ENCODE results near the gene RTN4IP1. TPM values are rescaled to one million over a fixed set of nuclear protein-coding genes. Genes with fewer than 3 reads are reported as not detected.
"Not testable (repeated sequence)": the region's sequence is repeated elsewhere in the genome, so short reads cannot be mapped to it uniquely, and the experiment has no call there.

Gene RTN4IP1
- total and polyA plus RNA-seq, 8 donors, result 5.4 to 44.2 (median 9.2) TPM; not detected in 1

DNA sequence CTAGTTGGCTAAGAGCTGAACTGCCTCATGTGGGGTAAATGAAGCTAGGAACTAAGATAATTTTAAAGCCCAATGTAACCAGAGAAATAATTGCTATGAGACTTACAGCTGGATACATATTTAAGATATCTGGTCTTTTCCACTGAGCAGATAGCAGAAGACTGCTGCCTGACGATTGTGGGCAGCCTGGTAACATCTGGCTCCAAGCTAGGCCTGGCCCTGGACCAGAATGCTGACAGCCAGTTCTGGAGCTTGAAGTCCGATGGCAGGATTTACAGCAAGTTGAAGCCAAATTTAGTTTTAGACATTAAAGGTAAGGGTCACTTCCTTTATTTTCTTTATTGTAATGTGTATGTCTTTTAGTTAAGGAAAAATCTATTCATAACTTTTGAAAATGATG lies 65.7 kb downstream of the RTN4IP1 start:
- Histone ChIP-seq H3K27me3 (no peaks in the 10 kb centered on the region), H3K9me3 (no peaks in the 10 kb centered on the region), H3K4me3 (no peak overlapping the region), H3K27ac (no peak overlapping the region), H3K4me1 (no peaks in the 10 kb centered on the region), H3K36me3 (peaks cover 0 to 69% (median 36%) of the 10 kb centered on the region in 4 donors)
- no peak for DNase-seq
- TF ChIP-seq, protein P1, sequence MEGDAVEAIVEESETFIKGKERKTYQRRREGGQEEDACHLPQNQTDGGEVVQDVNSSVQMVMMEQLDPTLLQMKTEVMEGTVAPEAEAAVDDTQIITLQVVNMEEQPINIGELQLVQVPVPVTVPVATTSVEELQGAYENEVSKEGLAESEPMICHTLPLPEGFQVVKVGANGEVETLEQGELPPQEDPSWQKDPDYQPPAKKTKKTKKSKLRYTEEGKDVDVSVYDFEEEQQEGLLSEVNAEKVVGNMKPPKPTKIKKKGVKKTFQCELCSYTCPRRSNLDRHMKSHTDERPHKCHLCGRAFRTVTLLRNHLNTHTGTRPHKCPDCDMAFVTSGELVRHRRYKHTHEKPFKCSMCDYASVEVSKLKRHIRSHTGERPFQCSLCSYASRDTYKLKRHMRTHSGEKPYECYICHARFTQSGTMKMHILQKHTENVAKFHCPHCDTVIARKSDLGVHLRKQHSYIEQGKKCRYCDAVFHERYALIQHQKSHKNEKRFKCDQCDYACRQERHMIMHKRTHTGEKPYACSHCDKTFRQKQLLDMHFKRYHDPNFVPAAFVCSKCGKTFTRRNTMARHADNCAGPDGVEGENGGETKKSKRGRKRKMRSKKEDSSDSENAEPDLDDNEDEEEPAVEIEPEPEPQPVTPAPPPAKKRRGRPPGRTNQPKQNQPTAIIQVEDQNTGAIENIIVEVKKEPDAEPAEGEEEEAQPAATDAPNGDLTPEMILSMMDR (IDR thresholded peaks at IDR 0.05), result no peak
- TF ChIP-seq EP300 (IDR thresholded peaks at IDR 0.05) (no peak), POLR2A (IDR thresholded peaks at IDR 0.05) (no peak), POLR2AphosphoS5 (IDR thresholded peaks at IDR 0.05) (no peak)
- intact Hi-C loops (cut with DNase I; ENCODE audit: low total_unique reads), result loop anchor here (5.0 kb wide), 1 partner anchor 116 kb away; no protein-coding TSS in a partner anchor
- 46 to 61% (median 56%) methylated on average over 2 of the region's 2 CpGs for WGBS, 5 donors

DNA sequence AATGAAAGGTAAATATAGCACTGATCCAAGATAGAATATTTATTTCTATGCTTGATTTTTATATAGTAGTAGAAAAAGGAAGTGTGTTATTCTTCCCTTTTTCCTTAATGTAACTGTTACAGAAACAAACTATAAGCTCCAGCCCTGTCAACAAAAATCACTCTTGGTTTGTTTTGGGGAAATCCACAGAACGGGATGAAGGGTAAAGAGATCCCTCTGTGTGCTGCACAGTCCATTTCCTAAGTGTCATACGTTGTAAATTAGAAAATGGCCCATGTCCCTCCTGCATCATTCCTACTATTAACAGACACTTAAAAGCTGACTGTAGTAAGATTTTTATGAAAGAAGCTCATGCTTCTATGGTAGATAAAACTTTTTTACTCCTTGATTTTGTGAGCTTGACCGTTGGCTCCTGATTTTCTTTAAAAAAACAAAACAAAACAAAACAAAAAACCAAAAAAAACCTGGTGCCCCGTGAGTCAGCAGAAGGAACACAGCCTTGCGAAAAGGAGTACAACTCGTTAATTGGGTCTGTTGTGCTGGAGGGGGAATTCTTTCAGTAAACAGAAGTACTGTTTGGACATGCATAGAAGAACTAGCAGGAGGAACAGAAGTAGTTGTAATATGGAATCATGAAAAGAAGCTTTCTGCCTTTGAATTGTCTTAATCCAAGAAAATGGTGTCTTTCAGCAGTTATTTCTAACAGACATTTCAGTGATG lies 67.5 kb downstream of the RTN4IP1 start:
- Histone ChIP-seq H3K27me3 (no peaks in the 10 kb centered on the region), H3K36me3 (peaks cover 0 to 63% (median 28%) of the 10 kb centered on the region in 4 donors), H3K9me3 (no peaks in the 10 kb centered on the region), H3K4me3 (no peak overlapping the region), H3K4me1 (no peaks in the 10 kb centered on the region), H3K27ac (peak overlapping the region in 1 of 5 donors; percentile 38)
- intact Hi-C loops (cut with DNase I; ENCODE audit: low total_unique reads), result loop anchor here (5.0 kb wide), 1 partner anchor 115 kb away; no protein-coding TSS in a partner anchor
- TF ChIP-seq, protein P1 (IDR thresholded peaks at IDR 0.05), result no peak
- no peak for TF ChIP-seq POLR2A (IDR thresholded peaks at IDR 0.05)
- TF ChIP-seq POLR2AphosphoS5 (IDR thresholded peaks at IDR 0.05), result no peak
- no peak for TF ChIP-seq EP300 (IDR thresholded peaks at IDR 0.05)
- 59 to 74% (median 70%) methylated on average over 6 of the region's 6 CpGs for WGBS, 5 donors
- no peak for DNase-seq

DNA sequence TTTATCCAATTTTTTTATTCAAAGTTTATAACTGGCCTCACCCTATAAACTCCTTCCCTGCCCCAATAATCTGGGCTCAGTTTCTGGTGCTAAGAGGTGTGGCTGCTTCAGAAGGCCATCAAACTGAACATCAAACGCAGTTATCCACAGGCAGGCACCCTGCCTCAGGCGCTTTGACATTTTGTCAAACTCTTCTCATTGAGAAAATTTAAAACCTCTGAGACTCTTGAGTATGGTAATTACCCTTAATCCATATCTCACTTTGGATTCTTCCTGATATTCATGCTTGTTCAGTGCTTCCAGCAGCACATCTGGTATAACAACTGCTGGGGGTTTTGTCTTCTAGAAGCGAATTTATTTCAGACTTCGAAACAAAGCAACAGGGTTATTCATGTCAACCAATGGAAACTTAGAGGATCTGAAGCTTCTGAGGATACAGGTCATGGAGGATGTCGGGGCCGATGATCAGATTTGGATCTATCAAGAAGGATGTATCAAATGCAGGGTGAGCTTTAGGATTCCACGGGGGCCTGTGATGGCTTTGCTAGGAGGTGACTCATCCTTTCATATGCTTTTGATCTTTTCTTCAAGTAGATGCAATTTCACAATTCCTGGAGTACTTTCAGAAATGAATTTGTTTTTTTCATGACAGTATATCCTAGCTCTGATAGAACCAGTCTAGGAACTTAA lies 68.2 kb downstream of the RTN4IP1 start:
- WGBS, 5 donors, result 82 to 90% (median 88%) methylated on average over 7 of the region's 7 CpGs
- Histone ChIP-seq H3K4me1 (no peaks in the 10 kb centered on the region), H3K27me3 (no peaks in the 10 kb centered on the region), H3K27ac (no peak overlapping the region), H3K36me3 (peaks cover 0 to 63% (median 28%) of the 10 kb centered on the region in 4 donors), H3K4me3 (no peak overlapping the region), H3K9me3 (no peaks in the 10 kb centered on the region)
- DNase-seq, result no peak
- intact Hi-C loops (cut with DNase I; ENCODE audit: low total_unique reads), result loop anchor here (5.0 kb wide), 1 partner anchor 114 kb away; no protein-coding TSS in a partner anchor
- TF ChIP-seq POLR2AphosphoS5 (IDR thresholded peaks at IDR 0.05), result no peak
- TF ChIP-seq, protein P1 (IDR thresholded peaks at IDR 0.05), result no peak
- no peak for TF ChIP-seq POLR2A (IDR thresholded peaks at IDR 0.05)
- TF ChIP-seq EP300 (IDR thresholded peaks at IDR 0.05), result no peak

DNA sequence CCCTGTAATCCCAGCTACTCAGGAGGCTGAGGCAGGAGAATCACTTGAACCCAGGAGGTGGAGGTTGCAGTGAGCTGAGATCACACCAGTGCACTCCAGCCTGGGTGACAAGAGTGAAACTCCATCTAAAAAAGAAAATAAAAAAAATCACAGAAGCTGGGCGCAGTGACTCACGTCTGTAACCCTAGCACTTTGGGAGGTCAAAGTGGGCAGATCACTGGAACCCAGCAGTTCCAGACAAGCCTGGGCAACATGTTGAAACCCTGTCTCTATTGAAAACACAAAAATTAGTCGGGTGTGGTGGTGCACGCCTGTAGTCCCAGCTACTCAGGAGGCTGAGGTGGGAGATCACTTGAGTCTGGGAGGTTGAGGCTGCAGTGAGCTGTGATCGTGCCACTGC lies 69.6 kb downstream of the RTN4IP1 start:
- H3K36me3 ChIP-seq, result peaks cover 0 to 69% (median 33%) of the 10 kb centered on the region in 4 donors
- DNase-seq, H3K4me1 ChIP-seq, H3K9me3 ChIP-seq, H3K4me3 ChIP-seq, H3K27ac ChIP-seq, H3K27me3 ChIP-seq: not testable (repeated sequence)
- intact Hi-C loops (cut with DNase I; ENCODE audit: low total_unique reads), result loop anchor here (5.0 kb wide), 1 partner anchor 112 kb away; no protein-coding TSS in a partner anchor
- 92 to 97% (median 95%) methylated on average over 5 of the region's 5 CpGs for WGBS, 5 donors
